IPS-20b (cell line): ENCODE results near the gene PRPF4.
A peak's percentile ranks its signal among the peaks of the same experiment; 100 is the strongest.
"Not testable (repeated sequence)": the region's sequence is repeated elsewhere in the genome, so short reads cannot be mapped to it uniquely, and the experiment has no call there.

Experiments used
- H3K27ac ChIP-seq: one replicate; pipeline ENCODE4 v1.5.1; 2013; ENCODE audit warnings: low read length
- H3K27me3 ChIP-seq: 2 replicates; pipeline ENCODE4 v1.6.1; 2013; ENCODE audit warnings: mild to moderate bottlenecking, low read length, inconsistent platforms; ENCODE audit not compliant: insufficient read depth
- H3K36me3 ChIP-seq: 2 replicates; pipeline ENCODE4 v1.6.1; 2013; ENCODE audit warnings: low read depth, mild to moderate bottlenecking, inconsistent platforms, low read length, moderate library complexity; ENCODE audit not compliant: insufficient read depth
- H3K4me1 ChIP-seq: 2 replicates; pipeline ENCODE4 v1.6.1; 2013; ENCODE audit warnings: mild to moderate bottlenecking, control low read depth, inconsistent platforms, low read length, moderate library complexity; ENCODE audit not compliant: insufficient read depth
- H3K4me3 ChIP-seq: 2 replicates; pipeline ENCODE4 v1.5.1; 2013; ENCODE audit warnings: mild to moderate bottlenecking, low read length, inconsistent platforms
- H3K9ac ChIP-seq: 2 replicates; pipeline ENCODE4 v1.6.1; 2013; ENCODE audit warnings: low read depth, mild to moderate bottlenecking, inconsistent platforms, low read length, moderate library complexity
- H3K9me3 ChIP-seq: 2 replicates; pipeline ENCODE4 v1.6.1; 2013; ENCODE audit warnings: mild to moderate bottlenecking, low read depth, low read length, inconsistent platforms; ENCODE audit not compliant: insufficient read depth

PRPF4 gene

GRCh38 chr9:113275157-113276131 is at the start of gene PRPF4, which contains the start of gene CDC26:
Gene PRPF4, plus strand, starts transcription at chr9:113275658. Its CDS starts 86 bp downstream, at chr9:113275744.
Gene CDC26, minus strand, starts transcription at chr9:113275572. Its CDS starts 3,065 bp downstream, at chr9:113272507.
- H3K36me3 ChIP-seq = peaks cover 63% of the 10 kb centered on the region

GRCh38 chr9:113227436-113227835 is 48.0 kb upstream of the PRPF4 start:
- no peak overlapping the region for H3K27ac ChIP-seq

More at GRCh38 chr9:113275157-113276131, at the start of gene PRPF4, which contains the start of gene CDC26:
- Histone ChIP-seq H3K4me1 (peaks cover 3% of the 10 kb centered on the region; the same call in 1 of the 2 replicates), H3K4me3 (peak within 1 kb of the TSS; percentile 97), H3K9me3 (no peaks in the 10 kb centered on the region), H3K9ac (peak within 1 kb of the TSS; percentile 98), H3K27me3 (no peaks in the 10 kb centered on the region), H3K27ac (peak within 1 kb of the TSS; percentile 95)

GRCh38 chr9:113228130-113228665 is 47.3 kb upstream of the PRPF4 start:
- H3K27me3 ChIP-seq = no peaks in the 10 kb centered on the region
- H3K9ac ChIP-seq = no peak overlapping the region
- H3K27ac ChIP-seq = no peak overlapping the region
- no peaks in the 10 kb centered on the region for H3K4me1 ChIP-seq
- no peaks in the 10 kb centered on the region for H3K9me3 ChIP-seq
- no peak overlapping the region for H3K4me3 ChIP-seq
- H3K36me3 ChIP-seq = peaks cover 5% of the 10 kb centered on the region; the same call in 1 of the 2 replicates

More at GRCh38 chr9:113227436-113227835, 48.0 kb upstream of the PRPF4 start:
- Histone ChIP-seq H3K4me3 (no peak overlapping the region), H3K36me3 (peaks cover 5% of the 10 kb centered on the region; the same call in 1 of the 2 replicates), H3K9ac (no peak overlapping the region), H3K4me1 (peaks cover 2% of the 10 kb centered on the region), H3K27me3 (no peaks in the 10 kb centered on the region), H3K9me3 (no peaks in the 10 kb centered on the region)

- Histone ChIP-seq H3K9ac (no peak overlapping the region), H3K27me3 (no peaks in the 10 kb centered on the region), H3K4me1 (no peaks in the 10 kb centered on the region), H3K9me3 (no peaks in the 10 kb centered on the region), H3K27ac (no peak overlapping the region), H3K36me3 (no peaks in the 10 kb centered on the region), H3K4me3 (no peak overlapping the region)
Measured at GRCh38 chr9:113231701-113232100, 43.8 kb upstream of the PRPF4 start.

- not testable (repeated sequence) for H3K36me3 ChIP-seq, H3K9me3 ChIP-seq, H3K27me3 ChIP-seq, H3K4me1 ChIP-seq, H3K4me3 ChIP-seq, H3K9ac ChIP-seq, H3K27ac ChIP-seq
Measured at GRCh38 chr9:113235701-113236255, 39.7 kb upstream of the PRPF4 start.

- H3K4me3 ChIP-seq = no peak overlapping the region
- H3K9ac ChIP-seq = no peak overlapping the region
- H3K4me1 ChIP-seq = no peaks in the 10 kb centered on the region
- no peaks in the 10 kb centered on the region for H3K36me3 ChIP-seq
- no peaks in the 10 kb centered on the region for H3K9me3 ChIP-seq
- H3K27ac ChIP-seq = no peak overlapping the region
- no peaks in the 10 kb centered on the region for H3K27me3 ChIP-seq
Measured at GRCh38 chr9:113237026-113237425, 38.4 kb upstream of the PRPF4 start.

- Histone ChIP-seq H3K9ac (no peak overlapping the region), H3K4me1 (no peaks in the 10 kb centered on the region), H3K4me3 (no peak overlapping the region), H3K27ac (no peak overlapping the region), H3K9me3 (no peaks in the 10 kb centered on the region), H3K36me3 (no peaks in the 10 kb centered on the region), H3K27me3 (no peaks in the 10 kb centered on the region)
Measured at GRCh38 chr9:113238202-113238858, 37.1 kb upstream of the PRPF4 start.

GRCh38 chr9:113238859-113239232 is 36.6 kb upstream of the PRPF4 start:
- H3K27ac ChIP-seq = no peak overlapping the region
- no peak overlapping the region for H3K4me3 ChIP-seq
- no peaks in the 10 kb centered on the region for H3K9me3 ChIP-seq
- H3K27me3 ChIP-seq = no peaks in the 10 kb centered on the region
- H3K9ac ChIP-seq = no peak overlapping the region
- no peaks in the 10 kb centered on the region for H3K4me1 ChIP-seq
- no peaks in the 10 kb centered on the region for H3K36me3 ChIP-seq

GRCh38 chr9:113241161-113241560 is 34.3 kb upstream of the PRPF4 start:
- Histone ChIP-seq H3K27ac (no peak overlapping the region), H3K36me3 (no peaks in the 10 kb centered on the region), H3K4me3 (no peak overlapping the region), H3K4me1 (no peaks in the 10 kb centered on the region), H3K27me3 (no peaks in the 10 kb centered on the region), H3K9ac (no peak overlapping the region), H3K9me3 (no peaks in the 10 kb centered on the region)

- H3K27ac ChIP-seq = no peak overlapping the region
- H3K4me3 ChIP-seq = no peak overlapping the region
- H3K9ac ChIP-seq = no peak overlapping the region
- no peaks in the 10 kb centered on the region for H3K9me3 ChIP-seq
- no peaks in the 10 kb centered on the region for H3K27me3 ChIP-seq
- H3K36me3 ChIP-seq = no peaks in the 10 kb centered on the region
- H3K4me1 ChIP-seq = no peaks in the 10 kb centered on the region
Measured at GRCh38 chr9:113244556-113244955, 30.9 kb upstream of the PRPF4 start.

GRCh38 chr9:113245894-113246293 is 29.6 kb upstream of the PRPF4 start:
- no peaks in the 10 kb centered on the region for H3K4me1 ChIP-seq
- H3K27ac ChIP-seq = no peak overlapping the region
- no peak overlapping the region for H3K4me3 ChIP-seq

More at GRCh38 chr9:113245894-113246293, 29.6 kb upstream of the PRPF4 start:
- H3K36me3 ChIP-seq = no peaks in the 10 kb centered on the region
- H3K9ac ChIP-seq = no peak overlapping the region
- H3K27me3 ChIP-seq = no peaks in the 10 kb centered on the region
- no peaks in the 10 kb centered on the region for H3K9me3 ChIP-seq
